ENCODE results near the gene RRAGC. TPM values are rescaled to one million over a fixed set of nuclear protein-coding genes. Genes with fewer than 3 reads are reported as not detected.
A peak's percentile ranks its signal among the peaks of the same experiment; 100 is the strongest.

RRAGC gene
- total and polyA plus RNA-seq, 10 of the 15 experiments (the other 5 are each of a cell fraction or from before 2014, with no cell fraction given): 5.5 to 22.1 (median 15.0) TPM

DNA sequence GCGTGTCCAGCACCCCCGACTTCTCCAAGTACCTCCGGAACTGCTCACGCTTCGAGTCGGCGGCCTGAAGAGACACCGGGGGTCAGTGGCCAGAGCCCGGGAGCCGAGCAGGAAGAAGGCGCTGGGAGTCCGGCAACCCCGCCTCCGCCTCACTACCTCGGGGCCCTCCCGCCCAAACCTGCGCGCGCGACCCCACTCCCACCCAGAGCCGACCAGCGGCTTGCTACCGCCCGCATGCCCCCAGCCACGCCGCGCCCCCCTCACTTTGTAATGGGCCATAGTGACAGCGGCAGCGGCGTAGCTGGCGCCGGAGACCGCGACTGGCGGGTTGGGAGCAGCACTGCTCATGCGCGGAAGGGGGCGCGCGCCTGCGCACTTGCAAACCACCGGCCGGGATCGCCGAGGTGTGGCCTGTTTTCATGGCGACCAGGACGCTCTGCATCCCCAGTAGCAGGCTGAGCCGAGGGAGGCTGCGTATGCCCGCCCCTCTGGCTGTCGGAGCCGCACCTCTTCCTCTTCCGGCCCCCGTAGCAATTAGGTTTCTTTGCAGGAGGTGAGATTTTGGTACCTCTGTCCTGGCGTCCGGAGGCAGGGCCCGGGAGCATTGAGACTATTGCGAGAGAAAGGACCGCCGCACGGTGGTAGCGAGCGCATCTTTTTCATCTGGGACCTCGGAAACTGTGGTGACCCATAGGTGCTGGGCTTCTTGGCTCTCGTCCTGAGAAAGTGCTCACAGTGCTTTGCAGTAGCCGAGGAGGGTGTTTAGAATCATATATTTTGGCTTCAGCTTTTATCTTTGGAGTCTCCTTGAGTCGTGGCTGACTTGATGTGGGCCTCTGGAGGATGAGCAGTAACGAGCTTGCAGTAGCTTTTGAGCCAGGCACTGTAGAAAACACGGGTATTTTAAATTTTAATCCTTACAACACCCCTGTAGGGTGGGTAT lies 13.7 kb upstream of the RRAGC start, which contains the start of gene MYCBP:
Gene MYCBP (minus strand): TSS at position 322 of the 943 bp plus-strand sequence. CDS start 43 bp downstream, at position 279.
- 2% methylated on average over 52 of the region's 69 CpGs for WGBS (ENCODE audit: insufficient coverage, insufficient replicate concordance, low lambda C conversion rate, missing lambda C conversion rate)
- Histone ChIP-seq H3K36me3 (ENCODE audit: control insufficient read depth in 2 of 2, insufficient read depth in 2 of 2, low read length in 1 of 2) (no peaks in the 10 kb centered on the region), H3K27me3 (replicated peaks in 1 of 2; ENCODE audit: control insufficient read depth in 2 of 2, insufficient read depth in 2 of 2, low read length in 1 of 2) (no peaks in the 10 kb centered on the region), H3K4me1 (ENCODE audit: control insufficient read depth, insufficient read depth, low read length) (peaks cover 17% of the 10 kb centered on the region), H4K20me1 (ENCODE audit: control insufficient read depth, insufficient read depth) (no peaks in the 10 kb centered on the region), H3K9ac (ENCODE audit: control insufficient read depth, insufficient read depth, low read length) (peak within 1 kb of the TSS; percentile 83), H3K9me3 (replicated peaks; ENCODE audit: control insufficient read depth, insufficient read depth, low read length) (no peaks in the 10 kb centered on the region), H2AFZ (ENCODE audit: control insufficient read depth, low read depth, low read length) (peak within 1 kb of the TSS; percentile 95), H3K27ac (ENCODE audit: control insufficient read depth, insufficient read depth) (peak within 1 kb of the TSS; percentile 78), H3K79me2 (ENCODE audit: control insufficient read depth, insufficient read depth, low read length) (peaks cover 23% of the 10 kb centered on the region), H3K4me3 (peak within 1 kb of the TSS; percentile 82), H3K4me2 (ENCODE audit: control insufficient read depth, insufficient read depth) (peak within 1 kb of the TSS; percentile 97)
- TSS peak; percentile 76 for BruUV-seq (replicated peaks)
- DNase-seq (ENCODE audit: low read depth, low spot score) (peak; percentile 92), FAIRE-seq (peak; percentile 92), ATAC-seq (peak; percentile 99)
- ChIA-PET POLR2A (interaction anchor here (0.5 to 3.7 kb wide), 5 partner anchors 13 to 193 kb away, joined by 3 to 14 read pairs (median 3); partner anchors contain the start of gene RRAGC), RAD21 (ENCODE audit: unreplicated experiment) (interaction anchor here (1.0 to 2.3 kb wide), 7 partner anchors 14 to 233 kb away, joined by 3 to 5 read pairs (median 4); partner anchors contain the start of genes NDUFS5 and RRAGC), SMC1A (ENCODE audit: uncharacterized antibody, unreplicated experiment) (interaction anchor here (0.9 to 2.6 kb wide), 7 partner anchors 8 to 219 kb away, joined by 3 to 11 read pairs (median 5); partner anchors contain the start of genes GJA9 and NDUFS5), CTCF (interaction anchor here (1.2 to 1.4 kb wide), 2 partner anchors 13 to 16 kb away, joined by 3 to 4 read pairs; no protein-coding TSS in a partner anchor)
- intact Hi-C loops (cut with micrococcal nuclease; ENCODE audit: unreplicated experiment): loop anchor here (2.0 to 5.0 kb wide), 2 partner anchors 14 to 119 kb away; partner anchors contain the start of genes AKIRIN1 and RRAGC
- in situ Hi-C loops (cut with MboI): no loop called here
- TF ChIP-seq CHD2 (IDR thresholded peaks at IDR 0.05; ENCODE audit: borderline replicate concordance, low read depth, low read length) (0 out of 2 replicates have a peak, but pooled peaks have one; percentile 45), POLR2AphosphoS2 (IDR thresholded peaks at IDR 0.05; ENCODE audit: low read depth, low read length) (peak; percentile 83), STAT1 (conservative IDR thresholded peaks at IDR 0.05) (0 out of 2 replicates have a peak, but pooled peaks have one; percentile 42), SP1 (IDR thresholded peaks at IDR 0.05; ENCODE audit: low read depth, low read length) (peak; percentile 23), BCL11A (IDR thresholded peaks at IDR 0.05; ENCODE audit: low read depth, low read length) (no peak), BMI1 (IDR thresholded peaks at IDR 0.05; ENCODE audit: borderline replicate concordance) (peak; percentile 95), SRF (IDR thresholded peaks at IDR 0.05; ENCODE audit: low read depth in 2 of 2, low read length in 2 of 2) (no peak), IKZF1 (conservative IDR thresholded peaks at IDR 0.05) (peak; percentile 94), POU2F2 (IDR thresholded peaks at IDR 0.05; ENCODE audit: borderline replicate concordance, low read depth, low read length) (peak; percentile 27; the same call in 1 of the 3 replicates), PML (IDR thresholded peaks at IDR 0.05; ENCODE audit: low read length) (peak; percentile 70; the same call in 1 of the 2 replicates), MEF2B (IDR thresholded peaks at IDR 0.05; ENCODE audit: partially characterized antibody, poor library complexity, severe bottlenecking) (peak; percentile 1)
- TF ChIP-seq, protein P1, sequence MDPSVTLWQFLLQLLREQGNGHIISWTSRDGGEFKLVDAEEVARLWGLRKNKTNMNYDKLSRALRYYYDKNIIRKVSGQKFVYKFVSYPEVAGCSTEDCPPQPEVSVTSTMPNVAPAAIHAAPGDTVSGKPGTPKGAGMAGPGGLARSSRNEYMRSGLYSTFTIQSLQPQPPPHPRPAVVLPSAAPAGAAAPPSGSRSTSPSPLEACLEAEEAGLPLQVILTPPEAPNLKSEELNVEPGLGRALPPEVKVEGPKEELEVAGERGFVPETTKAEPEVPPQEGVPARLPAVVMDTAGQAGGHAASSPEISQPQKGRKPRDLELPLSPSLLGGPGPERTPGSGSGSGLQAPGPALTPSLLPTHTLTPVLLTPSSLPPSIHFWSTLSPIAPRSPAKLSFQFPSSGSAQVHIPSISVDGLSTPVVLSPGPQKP (IDR thresholded peaks at IDR 0.05; ENCODE audit: low read depth, low read length): peak; percentile 65
- TF ChIP-seq, protein P2, sequence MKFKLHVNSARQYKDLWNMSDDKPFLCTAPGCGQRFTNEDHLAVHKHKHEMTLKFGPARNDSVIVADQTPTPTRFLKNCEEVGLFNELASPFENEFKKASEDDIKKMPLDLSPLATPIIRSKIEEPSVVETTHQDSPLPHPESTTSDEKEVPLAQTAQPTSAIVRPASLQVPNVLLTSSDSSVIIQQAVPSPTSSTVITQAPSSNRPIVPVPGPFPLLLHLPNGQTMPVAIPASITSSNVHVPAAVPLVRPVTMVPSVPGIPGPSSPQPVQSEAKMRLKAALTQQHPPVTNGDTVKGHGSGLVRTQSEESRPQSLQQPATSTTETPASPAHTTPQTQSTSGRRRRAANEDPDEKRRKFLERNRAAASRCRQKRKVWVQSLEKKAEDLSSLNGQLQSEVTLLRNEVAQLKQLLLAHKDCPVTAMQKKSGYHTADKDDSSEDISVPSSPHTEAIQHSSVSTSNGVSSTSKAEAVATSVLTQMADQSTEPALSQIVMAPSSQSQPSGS (IDR thresholded peaks at IDR 0.05; ENCODE audit: low read length): no peak
- TF ChIP-seq, protein P3, sequence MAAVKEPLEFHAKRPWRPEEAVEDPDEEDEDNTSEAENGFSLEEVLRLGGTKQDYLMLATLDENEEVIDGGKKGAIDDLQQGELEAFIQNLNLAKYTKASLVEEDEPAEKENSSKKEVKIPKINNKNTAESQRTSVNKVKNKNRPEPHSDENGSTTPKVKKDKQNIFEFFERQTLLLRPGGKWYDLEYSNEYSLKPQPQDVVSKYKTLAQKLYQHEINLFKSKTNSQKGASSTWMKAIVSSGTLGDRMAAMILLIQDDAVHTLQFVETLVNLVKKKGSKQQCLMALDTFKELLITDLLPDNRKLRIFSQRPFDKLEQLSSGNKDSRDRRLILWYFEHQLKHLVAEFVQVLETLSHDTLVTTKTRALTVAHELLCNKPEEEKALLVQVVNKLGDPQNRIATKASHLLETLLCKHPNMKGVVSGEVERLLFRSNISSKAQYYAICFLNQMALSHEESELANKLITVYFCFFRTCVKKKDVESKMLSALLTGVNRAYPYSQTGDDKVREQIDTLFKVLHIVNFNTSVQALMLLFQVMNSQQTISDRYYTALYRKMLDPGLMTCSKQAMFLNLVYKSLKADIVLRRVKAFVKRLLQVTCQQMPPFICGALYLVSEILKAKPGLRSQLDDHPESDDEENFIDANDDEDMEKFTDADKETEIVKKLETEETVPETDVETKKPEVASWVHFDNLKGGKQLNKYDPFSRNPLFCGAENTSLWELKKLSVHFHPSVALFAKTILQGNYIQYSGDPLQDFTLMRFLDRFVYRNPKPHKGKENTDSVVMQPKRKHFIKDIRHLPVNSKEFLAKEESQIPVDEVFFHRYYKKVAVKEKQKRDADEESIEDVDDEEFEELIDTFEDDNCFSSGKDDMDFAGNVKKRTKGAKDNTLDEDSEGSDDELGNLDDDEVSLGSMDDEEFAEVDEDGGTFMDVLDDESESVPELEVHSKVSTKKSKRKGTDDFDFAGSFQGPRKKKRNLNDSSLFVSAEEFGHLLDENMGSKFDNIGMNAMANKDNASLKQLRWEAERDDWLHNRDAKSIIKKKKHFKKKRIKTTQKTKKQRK (IDR thresholded peaks at IDR 0.05; ENCODE audit: low read depth, low read length): no peak
- TF ChIP-seq, protein P4, sequence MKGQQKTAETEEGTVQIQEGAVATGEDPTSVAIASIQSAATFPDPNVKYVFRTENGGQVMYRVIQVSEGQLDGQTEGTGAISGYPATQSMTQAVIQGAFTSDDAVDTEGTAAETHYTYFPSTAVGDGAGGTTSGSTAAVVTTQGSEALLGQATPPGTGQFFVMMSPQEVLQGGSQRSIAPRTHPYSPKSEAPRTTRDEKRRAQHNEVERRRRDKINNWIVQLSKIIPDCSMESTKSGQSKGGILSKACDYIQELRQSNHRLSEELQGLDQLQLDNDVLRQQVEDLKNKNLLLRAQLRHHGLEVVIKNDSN (IDR thresholded peaks at IDR 0.05; ENCODE audit: borderline replicate concordance, extremely low read length, insufficient read depth, low read depth, low read length): no peak
